Body of pancreas (tissue), 4 donors: ENCODE results near the gene DNAJC1. TPM values are rescaled to one million over a fixed set of nuclear protein-coding genes. Genes with fewer than 3 reads are reported as not detected.

Source experiments
- ATAC-seq: fragments of 150-250 bp; one replicate; pipeline ENCODE4 v1.9.1; 2016
- DNase-seq, 4 donors: peaks; one replicate each; pipeline ENCODE4 v3.0.0-alpha.2; 2019
- H3K27ac ChIP-seq, 4 donors: fragments of 200-600 bp; sonication (generic); 1 replicate in 3 of 4; 2 replicates in 1 of 4; pipeline versions ENCODE4 v1.5.1 to v1.6.1; 2016 to 2019; ENCODE audit warnings: mild to moderate bottlenecking in 1 of 4, mixed read lengths in 1 of 4, moderate library complexity in 1 of 4
- H3K27me3 ChIP-seq, 2 donors: fragments of 200-600 bp; sonication (generic); one replicate each; pipeline ENCODE4 v1.6.0; 2016; ENCODE audit warnings: mild to moderate bottlenecking in 1 of 2
- H3K36me3 ChIP-seq, 2 donors: fragments of 200-600 bp; sonication (generic); replicated peaks in 1 of 2; 2 replicates each; pipeline ENCODE4 v1.5.1; 2016; ENCODE audit warnings: low read depth in 2 of 2; ENCODE audit not compliant: insufficient read depth in 1 of 2
- H3K4me1 ChIP-seq: fragments of 200-600 bp; sonication (generic); one replicate; pipeline ENCODE4 v1.6.0; 2016
- H3K4me3 ChIP-seq, 2 donors: fragments of 200-600 bp; sonication (generic); 1 replicate in 1 of 2; 2 replicates in 1 of 2; pipeline ENCODE4 v1.5.1; 2016 to 2019
- H3K9me3 ChIP-seq, 3 donors: fragments of 200-600 bp; sonication (generic); 1 replicate in 2 of 3; 2 replicates in 1 of 3; pipeline ENCODE4 v1.5.1; 2016
- POLR2A ChIP-seq, 3 donors: fragments of 450-650 bp; IDR thresholded peaks; one replicate each; pipeline ENCODE4 v1.6.1; 2016; ENCODE audit warnings: antibody characterized with exemption in 3 of 3, mild to moderate bottlenecking in 2 of 3
- WGBS, 2 donors: methylation state at CpG; one replicate each; pipeline ENCODE4 v1.1.5; 2017; 5-methylcytosine and 5-hydroxymethylcytosine counted together
- intact Hi-C: fragments of 100-400 bp; cut with DNase I; formaldehyde crosslinking; loops from one replicate; pipeline ENCODE4 v1.15.1; 2023
- total RNA-seq, 2 donors: library from RNA; depleted of rRNA; stranded (reverse); fragments of >200 nt; gene quantifications; one replicate each; pipeline ENCODE4 v1.1.0, GENCODE V29; 2016
- TF ChIP-seq, protein P1 (sequence below), 7 experiments: fragments of 450-650 bp in 4 of 7; fragments of 200-600 bp in 3 of 7; sonication (generic) in 3 of 7; IDR thresholded peaks; one replicate each; pipeline ENCODE4 v1.5.1; 2016 to 2019; ENCODE audit warnings: antibody characterized with exemption in 7 of 7

DNAJC1 gene
- total RNA-seq, 2 donors from 2014 or later, result 45.7 to 90.3 TPM

- Histone ChIP-seq H3K4me3 (no peak overlapping the region), H3K27ac (no peak overlapping the region), H3K27me3 (no peaks in the 10 kb centered on the region), H3K36me3 (no peaks in the 10 kb centered on the region), H3K9me3 (no peaks in the 10 kb centered on the region), H3K4me1 (no peaks in the 10 kb centered on the region)
- intact Hi-C loops, result no loop called here
- WGBS, 2 donors, result 44 to 51% methylated on average over 4 of the region's 4 CpGs
- ATAC-seq, result no peak
- no peak for DNase-seq
- TF ChIP-seq, protein P1, sequence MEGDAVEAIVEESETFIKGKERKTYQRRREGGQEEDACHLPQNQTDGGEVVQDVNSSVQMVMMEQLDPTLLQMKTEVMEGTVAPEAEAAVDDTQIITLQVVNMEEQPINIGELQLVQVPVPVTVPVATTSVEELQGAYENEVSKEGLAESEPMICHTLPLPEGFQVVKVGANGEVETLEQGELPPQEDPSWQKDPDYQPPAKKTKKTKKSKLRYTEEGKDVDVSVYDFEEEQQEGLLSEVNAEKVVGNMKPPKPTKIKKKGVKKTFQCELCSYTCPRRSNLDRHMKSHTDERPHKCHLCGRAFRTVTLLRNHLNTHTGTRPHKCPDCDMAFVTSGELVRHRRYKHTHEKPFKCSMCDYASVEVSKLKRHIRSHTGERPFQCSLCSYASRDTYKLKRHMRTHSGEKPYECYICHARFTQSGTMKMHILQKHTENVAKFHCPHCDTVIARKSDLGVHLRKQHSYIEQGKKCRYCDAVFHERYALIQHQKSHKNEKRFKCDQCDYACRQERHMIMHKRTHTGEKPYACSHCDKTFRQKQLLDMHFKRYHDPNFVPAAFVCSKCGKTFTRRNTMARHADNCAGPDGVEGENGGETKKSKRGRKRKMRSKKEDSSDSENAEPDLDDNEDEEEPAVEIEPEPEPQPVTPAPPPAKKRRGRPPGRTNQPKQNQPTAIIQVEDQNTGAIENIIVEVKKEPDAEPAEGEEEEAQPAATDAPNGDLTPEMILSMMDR (IDR thresholded peaks at IDR 0.05), result no peak
- TF ChIP-seq POLR2A (IDR thresholded peaks at IDR 0.05), result no peak
These were observed 7.0 kb upstream of the DNAJC1 start for GRCh38 chr10:22010539-22010938.

- Histone ChIP-seq H3K36me3 (no peaks in the 10 kb centered on the region), H3K4me3 (no peak overlapping the region), H3K27ac (no peak overlapping the region), H3K4me1 (peaks cover 13% of the 10 kb centered on the region), H3K27me3 (no peaks in the 10 kb centered on the region), H3K9me3 (no peaks in the 10 kb centered on the region)
- TF ChIP-seq, protein P1 (IDR thresholded peaks at IDR 0.05), result no peak
- no peak for TF ChIP-seq POLR2A (IDR thresholded peaks at IDR 0.05)
- ATAC-seq, result no peak
- intact Hi-C loops, result no loop called here
- no peak for DNase-seq
These were observed 2.9 kb upstream of the DNAJC1 start for GRCh38 chr10:22006379-22006884.

GRCh38 chr10:22005763-22006162 is 2.2 kb upstream of the DNAJC1 start:
- DNase-seq (no peak), ATAC-seq (no peak)
- H3K9me3 ChIP-seq, result no peaks in the 10 kb centered on the region
- intact Hi-C loops, result no loop called here
- H3K27ac ChIP-seq, result no peak overlapping the region
- H3K4me1 ChIP-seq, result peaks cover 20% of the 10 kb centered on the region
- H3K27me3 ChIP-seq, result no peaks in the 10 kb centered on the region
- TF ChIP-seq, protein P1 (IDR thresholded peaks at IDR 0.05), result no peak
- no peak for TF ChIP-seq POLR2A (IDR thresholded peaks at IDR 0.05)
- no peaks in the 10 kb centered on the region for H3K36me3 ChIP-seq
- H3K4me3 ChIP-seq, result no peak overlapping the region
- 63 to 88% methylated on average over 2 of the region's 2 CpGs for WGBS, 2 donors

GRCh38 chr10:22003964-22004281 is 393 bp upstream of the DNAJC1 start:
- WGBS, 2 donors, result 0% methylated on average over 2 of the region's 2 CpGs
- peak overlapping the region; percentile 38 to 46 for H3K4me3 ChIP-seq
- ATAC-seq, result no peak
- H3K9me3 ChIP-seq, result no peaks in the 10 kb centered on the region
- H3K27me3 ChIP-seq, result no peaks in the 10 kb centered on the region
- intact Hi-C loops, result no loop called here
- TF ChIP-seq, protein P1 (IDR thresholded peaks at IDR 0.05), result no peak
- no peak for TF ChIP-seq POLR2A (IDR thresholded peaks at IDR 0.05)
- H3K4me1 ChIP-seq, result peaks cover 21% of the 10 kb centered on the region
- H3K27ac ChIP-seq, result peak overlapping the region; percentile 96 to 99 (median 98)
- no peak for DNase-seq
- H3K36me3 ChIP-seq, result no peaks in the 10 kb centered on the region

DNA sequence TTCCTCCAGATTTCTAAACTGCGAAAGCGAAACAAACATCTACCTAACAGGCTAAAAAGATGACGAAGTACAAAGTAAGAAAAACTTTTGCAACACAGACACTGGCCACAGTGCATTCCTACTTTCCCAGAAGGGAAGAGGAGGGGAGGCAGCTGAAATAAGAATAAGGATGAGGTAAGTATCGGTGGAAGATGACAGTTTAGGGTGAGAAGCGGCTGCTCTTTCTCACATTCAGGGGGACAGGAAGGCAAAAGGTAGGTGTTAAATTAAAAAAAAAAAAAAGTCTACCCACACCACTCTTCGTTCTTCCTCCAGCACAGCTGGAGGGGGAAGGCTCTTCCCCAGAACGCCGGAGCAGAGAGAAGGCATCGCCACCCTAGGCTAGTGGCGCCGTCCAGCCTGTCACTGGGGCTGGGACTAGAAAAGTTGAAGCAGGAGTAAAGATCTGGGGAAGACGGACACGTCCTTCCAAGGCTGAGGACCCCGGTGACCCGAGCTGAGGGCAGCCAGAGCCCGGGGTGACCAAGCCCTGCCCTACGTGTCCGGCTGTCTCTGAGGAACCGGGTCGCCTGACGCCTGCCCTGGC is 846 bp downstream of the DNAJC1 start:
- WGBS, 2 donors, result 0% methylated on average over 15 to 20 of the region's 21 CpGs
- peak in 1 of 4 donors; percentile 22 for DNase-seq
- TF ChIP-seq, protein P1 (IDR thresholded peaks at IDR 0.05), result no peak
- TF ChIP-seq POLR2A (IDR thresholded peaks at IDR 0.05), result no peak

More for the DNA sequence above, 846 bp downstream of the DNAJC1 start:
- Histone ChIP-seq H3K9me3 (no peaks in the 10 kb centered on the region), H3K27ac (peak overlapping the region; percentile 96 to 99 (median 98)), H3K4me1 (peaks cover 21% of the 10 kb centered on the region), H3K36me3 (no peaks in the 10 kb centered on the region), H3K27me3 (no peaks in the 10 kb centered on the region), H3K4me3 (peak overlapping the region; percentile 38 to 46)
- ATAC-seq, result peak; percentile 20
- intact Hi-C loops, result no loop called here
